SU-DHL-6 (cell line): ENCODE data around the gene PCDHA4.
A peak's percentile ranks its signal among the peaks of the same experiment; 100 is the strongest.

Source experiments
- EZH2phosphoT487 ChIP-seq: fragments of 200-600 bp; sonication (generic), shearing (Covaris generic); conservative IDR thresholded peaks from 2 replicates; pipeline ENCODE4 v1.6.1; 2018; ENCODE audit warnings: mild to moderate bottlenecking, antibody characterized with exemption, low read length, moderate library complexity, mixed read lengths
- TF ChIP-seq, protein P1 (sequence below): fragments of 200-600 bp; sonication (generic); IDR thresholded peaks from one replicate; pipeline ENCODE4 v1.5.1; 2017; ENCODE audit warnings: antibody characterized with exemption, mild to moderate bottlenecking, low read length, moderate library complexity; ENCODE audit not compliant: insufficient read depth, poor library complexity, severe bottlenecking

DNA sequence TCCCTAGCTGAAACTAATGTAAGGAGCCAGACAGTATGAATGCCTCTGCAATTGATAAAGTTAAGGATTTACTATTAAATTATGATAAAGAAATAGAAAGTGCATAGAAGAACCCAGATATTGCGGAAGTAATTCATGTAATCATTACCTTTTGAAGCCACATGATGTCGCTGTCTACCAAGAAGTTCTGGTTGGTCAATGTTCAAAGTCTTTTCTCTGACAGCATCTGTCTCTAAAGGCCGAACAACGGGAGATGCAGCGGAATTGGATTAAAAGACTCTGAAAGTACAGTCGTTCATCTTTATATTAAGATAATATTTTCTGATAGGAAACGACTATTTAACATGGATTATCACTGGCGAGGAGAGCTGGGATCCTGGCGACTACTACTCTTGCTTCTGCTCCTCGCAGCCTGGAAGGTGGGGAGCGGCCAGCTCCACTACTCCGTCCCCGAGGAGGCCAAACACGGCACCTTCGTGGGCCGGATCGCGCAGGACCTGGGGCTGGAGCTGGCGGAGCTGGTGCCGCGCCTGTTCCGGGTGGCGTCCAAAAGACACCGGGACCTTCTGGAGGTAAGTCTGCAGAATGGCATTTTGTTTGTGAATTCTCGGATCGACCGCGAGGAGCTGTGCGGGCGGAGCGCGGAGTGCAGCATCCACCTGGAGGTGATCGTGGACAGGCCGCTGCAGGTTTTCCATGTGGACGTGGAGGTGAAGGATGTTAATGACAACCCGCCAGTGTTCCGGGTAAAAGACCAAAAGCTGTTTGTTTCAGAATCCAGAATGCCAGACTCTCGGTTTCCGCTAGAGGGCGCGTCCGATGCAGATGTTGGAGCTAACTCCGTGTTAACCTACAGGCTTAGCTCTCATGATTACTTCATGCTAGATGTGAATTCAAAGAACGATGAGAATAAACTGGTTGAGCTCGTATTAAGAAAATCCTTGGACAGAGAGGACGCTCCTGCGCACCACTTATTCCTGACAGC, 34.4 kb downstream of the PCDHA4 start, which contains the start of gene PCDHA8:
- TF ChIP-seq, protein P1, sequence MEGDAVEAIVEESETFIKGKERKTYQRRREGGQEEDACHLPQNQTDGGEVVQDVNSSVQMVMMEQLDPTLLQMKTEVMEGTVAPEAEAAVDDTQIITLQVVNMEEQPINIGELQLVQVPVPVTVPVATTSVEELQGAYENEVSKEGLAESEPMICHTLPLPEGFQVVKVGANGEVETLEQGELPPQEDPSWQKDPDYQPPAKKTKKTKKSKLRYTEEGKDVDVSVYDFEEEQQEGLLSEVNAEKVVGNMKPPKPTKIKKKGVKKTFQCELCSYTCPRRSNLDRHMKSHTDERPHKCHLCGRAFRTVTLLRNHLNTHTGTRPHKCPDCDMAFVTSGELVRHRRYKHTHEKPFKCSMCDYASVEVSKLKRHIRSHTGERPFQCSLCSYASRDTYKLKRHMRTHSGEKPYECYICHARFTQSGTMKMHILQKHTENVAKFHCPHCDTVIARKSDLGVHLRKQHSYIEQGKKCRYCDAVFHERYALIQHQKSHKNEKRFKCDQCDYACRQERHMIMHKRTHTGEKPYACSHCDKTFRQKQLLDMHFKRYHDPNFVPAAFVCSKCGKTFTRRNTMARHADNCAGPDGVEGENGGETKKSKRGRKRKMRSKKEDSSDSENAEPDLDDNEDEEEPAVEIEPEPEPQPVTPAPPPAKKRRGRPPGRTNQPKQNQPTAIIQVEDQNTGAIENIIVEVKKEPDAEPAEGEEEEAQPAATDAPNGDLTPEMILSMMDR = peak; percentile 28
- TF ChIP-seq EZH2phosphoT487 = no peak
